ENCODE data around the gene ETFB. TPM values are rescaled to one million over a fixed set of nuclear protein-coding genes. Genes with fewer than 3 reads are reported as not detected.

The ETFB gene
- total RNA-seq, 4 donors from 2014 or later, result 56.7 to 69.7 (median 63.6) TPM

- 91% methylated on average over 13 of the region's 13 CpGs for WGBS
Measured at GRCh38 chr19:51361239-51361638, 4.9 kb downstream of the ETFB start.

GRCh38 chr19:51359294-51359693, 6.9 kb downstream of the ETFB start:
- Histone ChIP-seq H3K27me3 (no peaks in the 10 kb centered on the region), H3K27ac (no peak overlapping the region), H3K4me1 (peaks cover 14% of the 10 kb centered on the region), H3K36me3 (no peaks in the 10 kb centered on the region), H3K9me3 (no peaks in the 10 kb centered on the region), H3K4me3 (no peak overlapping the region)
- no peak for DNase-seq (ENCODE audit: low spot score in 2 of 2)
- TF ChIP-seq POLR2A (IDR thresholded peaks at IDR 0.05) (no peak), POLR2AphosphoS5 (IDR thresholded peaks at IDR 0.05) (no peak), CTCF (IDR thresholded peaks at IDR 0.05) (no peak), EP300 (IDR thresholded peaks at IDR 0.05) (no peak)
- WGBS, result 70% methylated on average over 4 of the region's 4 CpGs

More at GRCh38 chr19:51361239-51361638, 4.9 kb downstream of the ETFB start:
- no peaks in the 10 kb centered on the region for H3K9me3 ChIP-seq
- TF ChIP-seq EP300 (IDR thresholded peaks at IDR 0.05) (no peak), POLR2AphosphoS5 (IDR thresholded peaks at IDR 0.05) (no peak), CTCF (IDR thresholded peaks at IDR 0.05) (no peak), POLR2A (IDR thresholded peaks at IDR 0.05) (no peak)
- no peak overlapping the region for H3K4me3 ChIP-seq
- peaks cover 25% of the 10 kb centered on the region for H3K4me1 ChIP-seq
- H3K27me3 ChIP-seq, result no peaks in the 10 kb centered on the region
- no peak for DNase-seq (ENCODE audit: low spot score in 2 of 2)
- no peak overlapping the region for H3K27ac ChIP-seq
- no peaks in the 10 kb centered on the region for H3K36me3 ChIP-seq

GRCh38 chr19:51357952-51358351, 8.2 kb downstream of the ETFB start:
- no peaks in the 10 kb centered on the region for H3K9me3 ChIP-seq

GRCh38 chr19:51356159-51356801, 9.9 kb downstream of the ETFB start:
- Histone ChIP-seq H3K4me3 (no peak overlapping the region), H3K27ac (no peak overlapping the region), H3K9me3 (no peaks in the 10 kb centered on the region), H3K36me3 (peaks cover 16% of the 10 kb centered on the region), H3K27me3 (no peaks in the 10 kb centered on the region), H3K4me1 (peaks cover 7% of the 10 kb centered on the region)
- TF ChIP-seq CTCF (IDR thresholded peaks at IDR 0.05) (no peak), POLR2A (IDR thresholded peaks at IDR 0.05) (no peak), POLR2AphosphoS5 (IDR thresholded peaks at IDR 0.05) (no peak), EP300 (IDR thresholded peaks at IDR 0.05) (no peak)
- 93% methylated on average over 10 of the region's 10 CpGs for WGBS
- no peak for DNase-seq (ENCODE audit: low spot score in 2 of 2)

More at GRCh38 chr19:51357952-51358351, 8.2 kb downstream of the ETFB start:
- no peak overlapping the region for H3K4me3 ChIP-seq
- peaks cover 9% of the 10 kb centered on the region for H3K4me1 ChIP-seq
- no peaks in the 10 kb centered on the region for H3K27me3 ChIP-seq
- TF ChIP-seq POLR2AphosphoS5 (IDR thresholded peaks at IDR 0.05), result no peak
- no peak for TF ChIP-seq EP300 (IDR thresholded peaks at IDR 0.05)
- no peak for TF ChIP-seq CTCF (IDR thresholded peaks at IDR 0.05)
- TF ChIP-seq POLR2A (IDR thresholded peaks at IDR 0.05), result no peak
- 82% methylated on average over 5 of the region's 7 CpGs for WGBS
- H3K36me3 ChIP-seq, result peaks cover 1% of the 10 kb centered on the region
- no peak overlapping the region for H3K27ac ChIP-seq
- DNase-seq (ENCODE audit: low spot score in 2 of 2), result no peak

- no peak for DNase-seq (ENCODE audit: low spot score in 2 of 2)
- H3K4me3 ChIP-seq, result no peak overlapping the region
- H3K27me3 ChIP-seq, result no peaks in the 10 kb centered on the region
- H3K9me3 ChIP-seq, result no peaks in the 10 kb centered on the region
- H3K36me3 ChIP-seq, result peaks cover 31% of the 10 kb centered on the region
- WGBS, result 59% methylated on average over 8 of the region's 8 CpGs
- peaks cover 7% of the 10 kb centered on the region for H3K4me1 ChIP-seq
- no peak overlapping the region for H3K27ac ChIP-seq
- no peak for TF ChIP-seq EP300 (IDR thresholded peaks at IDR 0.05)
- no peak for TF ChIP-seq POLR2AphosphoS5 (IDR thresholded peaks at IDR 0.05)
- TF ChIP-seq CTCF (IDR thresholded peaks at IDR 0.05), result no peak
- TF ChIP-seq POLR2A (IDR thresholded peaks at IDR 0.05), result no peak
Measured at GRCh38 chr19:51354742-51355148, 11.4 kb downstream of the ETFB start.
